ENCODE measurements around the gene NUP98. TPM values are rescaled to one million over a fixed set of nuclear protein-coding genes. Genes with fewer than 3 reads are reported as not detected.

The NUP98 gene
- total RNA-seq, 2 donors from 2014 or later = 141 to 149 TPM

DNA sequence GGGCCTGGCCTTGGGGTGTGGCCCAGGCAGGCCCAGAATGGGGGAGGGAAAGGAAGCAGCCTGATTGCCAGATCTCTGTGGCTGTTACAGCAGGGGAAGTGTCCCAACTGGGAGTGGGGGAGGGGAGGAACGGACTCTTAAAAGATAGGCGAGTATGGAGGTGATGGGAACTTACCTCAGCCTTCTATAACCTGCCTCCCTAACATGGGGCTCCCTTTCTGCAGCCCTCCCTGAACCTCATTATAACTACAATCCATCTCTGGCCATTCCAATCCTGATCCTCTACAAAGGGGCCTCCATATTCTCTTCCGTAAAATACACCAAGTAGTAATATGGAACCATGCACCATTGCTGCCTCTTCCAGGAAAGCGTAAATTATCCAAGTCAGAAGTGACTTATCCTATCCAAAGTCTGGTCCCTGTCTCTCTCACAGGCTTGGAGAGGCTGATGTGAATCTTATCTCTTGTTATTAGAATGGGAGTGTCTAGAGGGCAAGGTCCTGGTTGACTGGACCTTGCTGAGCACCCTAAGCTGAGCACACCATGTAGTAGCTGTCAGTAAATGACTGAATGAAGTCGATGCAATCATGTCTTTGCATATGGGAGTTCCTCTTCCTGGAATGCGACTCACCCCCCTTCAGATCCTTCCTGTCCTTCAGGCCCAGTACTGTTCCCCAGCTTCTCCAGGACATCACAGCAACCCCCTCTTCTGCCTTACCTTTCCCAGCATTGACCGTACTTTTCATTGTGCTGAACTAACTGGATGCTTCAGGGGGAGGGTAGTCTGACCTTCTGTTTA lies 37.5 kb upstream of the NUP98 start:
- DNase-seq (no peak), ATAC-seq (replicated peaks in 1 of 2) (no peak)
- no peaks in the 10 kb centered on the region for H3K9me3 Mint-ChIP-seq
- peaks cover 31 to 46% of the 10 kb centered on the region in 2 donors for H3K36me3 Mint-ChIP-seq (ENCODE audit: insufficient read depth in 2 of 2)
- no peaks in the 10 kb centered on the region for H3K27me3 Mint-ChIP-seq (ENCODE audit: low read depth)
- H3K27ac Mint-ChIP-seq = peak overlapping the region; percentile 92
- peaks cover 95% of the 10 kb centered on the region for H3K4me1 Mint-ChIP-seq (ENCODE audit: low read depth)
- peak overlapping the region; percentile 87 to 88 for H3K4me3 Mint-ChIP-seq

DNA sequence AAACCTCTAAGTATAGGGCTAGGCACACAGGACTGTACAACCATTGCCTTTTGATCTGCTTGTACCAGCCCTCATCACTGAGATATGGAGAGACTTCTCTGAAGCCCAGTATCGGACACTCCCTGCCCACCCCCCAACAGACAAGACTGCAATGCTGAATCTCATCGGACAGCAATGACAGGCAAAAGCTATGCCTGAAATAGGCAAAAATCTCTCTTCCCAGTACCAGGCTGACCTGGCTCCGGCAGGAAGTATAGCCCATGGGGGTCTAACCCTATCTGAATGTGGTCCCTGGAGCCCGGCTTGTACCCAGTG lies 37.0 kb upstream of the NUP98 start:
- Mint-ChIP-seq H3K4me3 (peak overlapping the region; percentile 87 to 88), H3K27ac (peak overlapping the region; percentile 92), H3K36me3 (ENCODE audit: insufficient read depth in 2 of 2) (peaks cover 26 to 45% of the 10 kb centered on the region in 2 donors), H3K27me3 (ENCODE audit: low read depth) (no peaks in the 10 kb centered on the region), H3K4me1 (ENCODE audit: low read depth) (peaks cover 92% of the 10 kb centered on the region), H3K9me3 (no peaks in the 10 kb centered on the region)
- DNase-seq (no peak), ATAC-seq (replicated peaks in 1 of 2) (no peak)

DNA sequence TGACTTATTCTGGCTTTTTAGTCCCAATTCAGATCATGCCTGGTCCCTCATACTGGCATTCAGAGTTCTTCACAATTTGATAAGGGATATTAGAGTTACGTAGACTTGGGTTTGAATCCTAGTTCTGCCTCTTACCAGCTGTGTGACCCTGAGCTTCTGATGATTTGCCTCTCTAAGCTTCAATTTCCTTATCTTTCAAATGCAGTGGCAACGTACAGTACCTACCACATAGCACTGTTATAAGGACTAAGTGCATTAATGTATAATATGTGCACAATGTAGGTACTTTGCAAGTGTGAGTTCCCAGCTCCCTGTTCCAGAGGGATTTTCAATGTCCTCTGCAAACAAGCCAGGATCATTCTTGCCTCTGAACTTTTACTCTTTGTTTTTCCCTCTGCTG lies 36.1 kb upstream of the NUP98 start:
- DNase-seq (no peak), ATAC-seq (replicated peaks in 1 of 2) (no peak)
- H3K27me3 Mint-ChIP-seq (ENCODE audit: low read depth) = no peaks in the 10 kb centered on the region
- H3K9me3 Mint-ChIP-seq = no peaks in the 10 kb centered on the region
- H3K4me1 Mint-ChIP-seq (ENCODE audit: low read depth) = peaks cover 85% of the 10 kb centered on the region
- peak overlapping the region; percentile 87 for H3K27ac Mint-ChIP-seq
- H3K36me3 Mint-ChIP-seq (ENCODE audit: insufficient read depth in 2 of 2) = peaks cover 23 to 40% of the 10 kb centered on the region in 2 donors
- H3K4me3 Mint-ChIP-seq = peak overlapping the region; percentile 87 to 88

DNA sequence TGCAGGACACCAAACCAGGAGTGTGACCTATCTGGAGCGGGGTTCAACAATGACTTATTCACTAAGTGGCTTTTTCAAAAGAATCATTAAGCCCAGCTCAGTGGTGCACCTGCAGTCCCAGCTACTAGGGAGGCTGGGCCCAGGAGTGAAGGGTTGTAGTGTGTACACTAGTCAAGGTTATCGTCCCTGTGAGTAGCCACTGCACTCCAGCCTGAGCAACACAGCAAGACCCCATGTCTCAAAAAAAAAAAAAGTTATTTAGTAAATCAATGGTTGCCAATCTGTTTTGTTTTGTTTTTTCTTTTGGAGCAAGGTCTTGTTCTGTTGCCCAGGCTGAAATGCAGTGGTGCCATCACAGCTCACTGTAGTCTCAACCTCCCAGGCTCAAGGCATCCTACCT lies 35.5 kb upstream of the NUP98 start:
- Mint-ChIP-seq H3K9me3 (no peaks in the 10 kb centered on the region), H3K4me1 (ENCODE audit: low read depth) (peaks cover 79% of the 10 kb centered on the region), H3K36me3 (ENCODE audit: insufficient read depth in 2 of 2) (peaks cover 22 to 34% of the 10 kb centered on the region in 2 donors), H3K4me3 (peak overlapping the region; percentile 87 to 88), H3K27me3 (ENCODE audit: low read depth) (no peaks in the 10 kb centered on the region), H3K27ac (peak overlapping the region; percentile 87)
- DNase-seq (no peak), ATAC-seq (replicated peaks in 1 of 2) (no peak)

DNA sequence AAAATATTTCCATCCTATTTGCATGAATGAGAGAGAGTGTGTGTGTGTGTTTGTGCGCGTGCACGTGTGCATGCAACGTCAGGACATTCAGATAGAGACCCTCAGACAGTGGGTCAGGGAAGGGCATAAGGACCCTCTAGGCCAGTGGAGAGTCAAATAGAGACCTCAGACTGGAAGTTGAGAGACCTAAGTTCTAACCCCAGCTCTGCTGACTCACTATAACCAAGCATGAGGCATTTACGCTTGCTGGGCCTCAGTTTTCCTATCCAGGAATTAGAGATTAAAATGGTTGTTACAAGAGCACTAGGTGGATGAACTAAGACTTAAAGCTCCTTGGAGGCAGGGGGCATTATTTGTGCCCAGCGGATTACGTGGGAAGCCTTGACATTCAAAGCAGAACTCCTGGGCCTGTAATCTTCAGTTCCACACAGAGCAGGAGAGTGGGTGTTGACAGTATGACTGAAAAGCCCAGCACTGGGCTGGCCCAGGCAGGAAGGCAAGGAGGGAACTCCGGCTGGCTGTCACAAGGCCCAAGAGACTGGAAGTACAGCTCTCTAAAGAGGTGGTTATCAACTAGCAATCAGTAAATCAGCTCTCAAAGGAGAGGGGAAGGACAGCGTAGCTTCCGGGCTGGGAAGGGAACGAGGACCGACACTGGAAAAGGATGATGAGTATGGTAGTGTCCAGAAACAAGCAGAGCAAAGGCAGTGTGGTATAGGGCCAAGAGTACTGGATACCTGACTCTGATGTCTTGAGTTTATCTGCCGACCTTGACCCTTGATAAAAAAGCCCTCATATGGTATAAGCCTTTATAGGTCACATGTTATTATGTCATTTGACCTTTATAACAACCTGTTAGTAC lies 34.3 kb upstream of the NUP98 start:
- no peak for DNase-seq
- H3K4me3 Mint-ChIP-seq = peak overlapping the region; percentile 80 to 87
- peaks cover 67% of the 10 kb centered on the region for H3K4me1 Mint-ChIP-seq (ENCODE audit: low read depth)
- H3K36me3 Mint-ChIP-seq (ENCODE audit: insufficient read depth in 2 of 2) = peaks cover 24 to 38% of the 10 kb centered on the region in 2 donors
- H3K9me3 Mint-ChIP-seq = no peaks in the 10 kb centered on the region
- no peaks in the 10 kb centered on the region for H3K27me3 Mint-ChIP-seq (ENCODE audit: low read depth)
- ATAC-seq (replicated peaks in 1 of 2) = peak; percentile 62 to 68
- H3K27ac Mint-ChIP-seq = peak overlapping the region; percentile 87

DNA sequence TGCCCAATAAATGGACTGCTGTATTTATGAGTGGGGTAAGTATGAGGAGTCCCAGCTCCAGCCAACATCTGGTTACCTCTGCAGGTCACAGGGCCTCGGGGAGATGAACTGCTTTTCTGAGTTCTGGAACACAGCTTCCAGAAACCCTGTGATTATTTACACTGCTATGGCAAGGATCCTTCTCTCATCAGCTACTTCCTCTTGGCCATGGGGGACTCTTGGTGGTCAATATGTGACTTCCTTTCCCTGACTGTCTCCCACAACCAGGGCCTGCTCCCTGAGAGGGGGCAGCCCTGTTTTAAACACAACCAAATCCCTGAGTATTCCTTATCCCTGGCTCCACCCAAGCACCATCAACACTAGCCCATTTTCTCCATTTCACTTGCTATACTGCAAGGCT lies 33.4 kb upstream of the NUP98 start:
- H3K27ac Mint-ChIP-seq = peak overlapping the region; percentile 87
- no peaks in the 10 kb centered on the region for H3K9me3 Mint-ChIP-seq
- H3K36me3 Mint-ChIP-seq (ENCODE audit: insufficient read depth in 2 of 2) = peaks cover 27 to 37% of the 10 kb centered on the region in 2 donors
- no peaks in the 10 kb centered on the region for H3K27me3 Mint-ChIP-seq (ENCODE audit: low read depth)
- peaks cover 63% of the 10 kb centered on the region for H3K4me1 Mint-ChIP-seq (ENCODE audit: low read depth)
- DNase-seq (no peak), ATAC-seq (replicated peaks in 1 of 2) (no peak)
- H3K4me3 Mint-ChIP-seq = peak overlapping the region; percentile 80 to 87

DNA sequence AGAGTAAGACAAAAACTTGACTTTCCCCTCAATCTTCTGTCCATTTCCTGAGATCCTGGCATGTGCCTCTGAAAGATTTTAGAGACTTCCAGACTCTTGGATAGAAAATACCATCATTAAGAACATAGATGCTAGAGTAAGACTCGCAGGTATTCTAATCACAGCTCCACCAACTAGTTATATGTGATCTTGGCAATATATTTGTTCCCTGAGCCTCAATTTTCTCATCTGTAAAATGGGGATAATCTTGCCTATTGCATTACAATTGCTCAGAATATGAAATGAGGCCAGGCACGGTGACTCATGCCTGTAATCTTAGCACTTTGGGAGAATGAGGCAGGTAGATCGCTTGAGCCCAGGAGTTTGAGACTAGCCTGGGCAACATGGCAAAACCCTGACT lies 32.7 kb upstream of the NUP98 start:
- DNase-seq = no peak
- ATAC-seq (replicated peaks in 1 of 2) = no peak

DNA sequence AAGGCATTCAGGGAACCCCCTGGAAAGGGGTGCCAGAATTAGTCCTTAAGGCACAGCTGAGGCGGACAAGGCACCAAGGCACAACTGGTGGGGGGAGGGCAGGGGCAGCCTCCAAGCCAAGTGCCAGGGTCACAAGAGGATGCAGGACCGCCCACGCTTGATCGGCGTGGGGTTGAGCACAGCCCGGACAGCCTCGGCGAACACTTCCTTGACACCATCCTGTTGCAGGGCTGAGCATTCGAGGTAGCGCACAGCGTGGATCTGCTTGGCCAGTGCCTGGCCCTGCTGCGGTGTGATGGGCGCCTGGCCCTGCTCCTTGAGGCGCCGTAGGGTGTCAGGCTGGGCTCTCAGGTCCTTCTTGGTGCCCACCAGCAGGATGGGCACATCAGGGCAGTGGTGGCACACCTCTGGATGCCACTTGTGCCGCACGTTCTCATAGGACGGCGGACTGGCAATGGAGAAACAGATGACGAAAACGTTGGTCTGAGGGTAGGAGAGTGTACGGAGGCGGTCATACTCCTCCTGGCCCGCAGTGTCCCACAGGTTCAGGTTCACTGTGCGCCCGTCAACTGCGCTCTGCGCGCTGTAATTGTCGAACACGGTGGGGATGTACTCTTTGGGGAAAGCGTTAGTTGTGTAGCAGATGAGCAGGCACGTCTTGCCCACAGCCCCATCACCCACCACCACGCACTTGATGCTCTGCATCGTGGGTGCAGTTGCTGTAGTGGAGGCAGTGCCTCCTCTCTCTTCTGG lies 30.3 kb upstream of the NUP98 start:
- Mint-ChIP-seq H3K27me3 (ENCODE audit: low read depth) (no peaks in the 10 kb centered on the region), H3K27ac (no peak overlapping the region), H3K4me3 (no peak overlapping the region), H3K36me3 (ENCODE audit: insufficient read depth in 2 of 2) (peaks cover 15 to 19% of the 10 kb centered on the region in 2 donors), H3K9me3 (no peaks in the 10 kb centered on the region), H3K4me1 (ENCODE audit: low read depth) (peaks cover 57% of the 10 kb centered on the region)
- DNase-seq (no peak), ATAC-seq (replicated peaks in 1 of 2) (no peak)

More for the DNA sequence above, 32.7 kb upstream of the NUP98 start:
- Mint-ChIP-seq H3K27ac (peak overlapping the region; percentile 67), H3K27me3 (ENCODE audit: low read depth) (no peaks in the 10 kb centered on the region), H3K9me3 (no peaks in the 10 kb centered on the region), H3K4me3 (no peak overlapping the region), H3K4me1 (ENCODE audit: low read depth) (peaks cover 63% of the 10 kb centered on the region), H3K36me3 (ENCODE audit: insufficient read depth in 2 of 2) (peaks cover 22 to 31% of the 10 kb centered on the region in 2 donors)

DNA sequence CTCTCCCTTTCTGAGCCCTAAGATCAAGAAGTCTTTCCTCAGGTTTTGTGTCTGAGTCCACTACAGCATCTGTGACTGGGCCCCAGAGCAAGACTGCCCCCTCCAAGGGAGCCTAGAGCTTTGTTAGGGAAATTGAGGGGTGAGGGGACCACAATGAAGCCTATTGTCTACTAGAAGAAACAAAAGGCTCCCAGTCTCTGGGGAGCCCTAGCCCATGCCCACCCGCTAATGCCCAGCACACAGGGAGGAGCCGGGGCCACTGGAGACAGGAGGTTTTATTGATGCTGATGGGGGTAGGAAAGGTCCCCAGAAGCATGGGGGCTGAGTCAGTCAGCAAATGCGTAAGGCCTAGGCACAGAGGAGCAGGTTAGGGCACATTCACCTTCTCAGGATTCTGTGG lies 29.4 kb upstream of the NUP98 start:
- ATAC-seq (replicated peaks in 1 of 2) (no peak), DNase-seq (no peak)
- no peaks in the 10 kb centered on the region for H3K27me3 Mint-ChIP-seq (ENCODE audit: low read depth)
- peak overlapping the region; percentile 90 for H3K27ac Mint-ChIP-seq
- no peak overlapping the region for H3K4me3 Mint-ChIP-seq
- H3K9me3 Mint-ChIP-seq = no peaks in the 10 kb centered on the region
- H3K36me3 Mint-ChIP-seq (ENCODE audit: insufficient read depth in 2 of 2) = peaks cover 15 to 18% of the 10 kb centered on the region in 2 donors
- peaks cover 48% of the 10 kb centered on the region for H3K4me1 Mint-ChIP-seq (ENCODE audit: low read depth)

DNA sequence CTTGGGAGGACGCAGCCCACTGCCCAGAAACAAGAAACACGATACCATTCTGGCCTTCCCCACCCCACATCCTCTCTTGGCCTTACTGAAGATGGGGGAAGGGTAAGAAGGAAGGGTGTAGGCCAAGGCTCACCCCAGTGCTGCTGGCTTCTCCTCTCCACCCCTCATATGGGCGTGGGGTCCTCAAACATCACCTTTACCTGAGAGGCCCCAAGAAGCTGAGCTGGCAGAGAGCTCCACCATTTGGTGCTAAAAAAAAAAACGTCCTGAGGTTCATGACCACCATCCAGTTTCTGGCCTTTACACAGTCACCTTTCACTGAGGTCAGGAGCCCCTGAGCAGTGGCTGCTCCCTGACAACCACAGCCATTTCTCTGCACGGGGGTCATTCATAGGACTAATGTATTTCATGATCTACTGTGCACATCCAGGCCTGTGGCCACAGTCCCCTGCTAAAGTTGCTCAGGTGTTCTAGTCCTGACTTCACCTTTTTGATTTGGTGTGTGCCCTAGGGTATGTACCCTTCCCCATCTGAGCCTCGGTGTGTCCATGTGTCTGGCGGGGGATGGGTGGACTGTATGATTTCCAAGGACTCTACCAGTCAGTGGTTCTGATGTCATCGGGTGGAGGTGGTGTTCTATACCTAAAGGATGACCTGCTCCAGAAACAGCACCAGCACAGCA lies 28.3 kb upstream of the NUP98 start:
- H3K4me3 Mint-ChIP-seq = no peak overlapping the region
- no peaks in the 10 kb centered on the region for H3K9me3 Mint-ChIP-seq
- H3K27ac Mint-ChIP-seq = peak overlapping the region; percentile 90
- H3K36me3 Mint-ChIP-seq (ENCODE audit: insufficient read depth in 2 of 2) = peaks cover 10 to 15% of the 10 kb centered on the region in 2 donors
- DNase-seq = no peak
- peaks cover 37% of the 10 kb centered on the region for H3K4me1 Mint-ChIP-seq (ENCODE audit: low read depth)
- no peak for ATAC-seq (replicated peaks in 1 of 2)
- no peaks in the 10 kb centered on the region for H3K27me3 Mint-ChIP-seq (ENCODE audit: low read depth)

DNA sequence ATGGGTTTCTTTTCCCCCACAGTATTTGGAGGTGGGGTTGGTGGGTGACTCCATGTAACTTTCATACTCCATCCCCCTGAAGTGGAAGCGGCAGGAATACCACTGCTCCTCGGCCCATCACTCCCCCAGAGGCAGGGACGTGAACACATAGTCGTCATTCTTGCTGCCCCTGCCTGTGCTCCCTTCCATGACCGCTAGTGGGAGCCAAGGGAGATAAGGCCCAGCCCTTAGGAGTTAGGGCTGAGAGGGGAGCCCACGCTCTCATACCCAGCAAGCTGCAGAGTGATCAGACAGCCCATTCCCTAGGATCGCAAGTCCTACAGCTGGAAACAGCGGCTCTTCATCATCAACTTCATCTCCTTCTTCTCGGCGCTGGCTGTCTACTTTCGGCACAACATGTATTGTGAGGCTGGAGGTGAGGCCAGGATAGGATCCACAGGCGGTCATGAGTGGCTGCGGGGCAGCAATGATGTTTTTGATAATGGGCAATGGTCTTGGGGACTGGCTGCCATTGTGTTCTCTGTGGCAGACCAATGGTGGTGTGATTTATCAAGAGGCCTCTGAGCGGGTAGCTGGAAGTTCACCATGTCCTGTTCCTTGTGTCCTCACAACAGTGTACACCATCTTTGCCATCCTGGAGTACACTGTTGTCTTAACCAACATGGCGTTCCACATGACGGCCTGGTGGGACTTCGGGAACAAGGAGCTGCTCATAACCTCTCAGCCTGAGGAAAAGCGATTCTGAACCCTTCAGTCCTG lies 27.5 kb upstream of the NUP98 start:
- no peaks in the 10 kb centered on the region for H3K27me3 Mint-ChIP-seq (ENCODE audit: low read depth)
- peaks cover 9 to 11% of the 10 kb centered on the region in 2 donors for H3K36me3 Mint-ChIP-seq (ENCODE audit: insufficient read depth in 2 of 2)
- H3K27ac Mint-ChIP-seq = no peak overlapping the region
- DNase-seq = peak; percentile 84
- peak; percentile 80 to 88 for ATAC-seq (replicated peaks in 1 of 2)
- H3K4me1 Mint-ChIP-seq (ENCODE audit: low read depth) = peaks cover 30% of the 10 kb centered on the region
- H3K9me3 Mint-ChIP-seq = no peaks in the 10 kb centered on the region
- H3K4me3 Mint-ChIP-seq = no peak overlapping the region

All from activated T-cell treated with anti-CD3 and anti-CD28 coated beads, Interleukin-2, amount 50 U/mL, for 72 hours (primary cell).